K562 (cell line): Measurements from ENCODE around the gene ZNF584. TPM values are rescaled to one million over a fixed set of nuclear protein-coding genes. Genes with fewer than 3 reads are reported as not detected.
A peak's percentile ranks its signal among the peaks of the same experiment; 100 is the strongest.

Source experiments
- ASH1L ChIP-seq: fragments of 450-650 bp; IDR thresholded peaks from 2 replicates; pipeline ENCODE4 v1.6.1; 2018; ENCODE audit warnings: borderline replicate concordance, mild to moderate bottlenecking, low read depth; ENCODE audit not compliant: partially characterized antibody
- CREB1 ChIP-seq, 2 experiments: sonication (generic) in 1 of 2; formaldehyde crosslinking in 1 of 2; IDR thresholded peaks; 2 replicates each; pipeline versions ENCODE4 v1.6.1 to v1.8.0; 2012 to 2022; ENCODE audit warnings: inconsistent platforms in 1 of 2, mild to moderate bottlenecking in 1 of 2, missing genetic modification reagents in 1 of 2, moderate library complexity in 1 of 2
- CREM ChIP-seq: IDR thresholded peaks from 2 replicates; pipeline ENCODE4 v1.6.1; 2014; ENCODE audit warnings: antibody characterized with exemption, low read depth
- DIDO1 ChIP-seq: fragments of 450-650 bp; IDR thresholded peaks from 2 replicates; pipeline ENCODE4 v1.6.1; 2016; ENCODE audit warnings: low read depth, missing biosample characterization, missing genetic modification characterization
- GTF2A2 ChIP-seq: IDR thresholded peaks from 2 replicates; pipeline ENCODE4 v1.6.1; 2016; ENCODE audit warnings: mild to moderate bottlenecking, missing genetic modification characterization, missing compliant biosample characterization
- ILF3 ChIP-seq: fragments of 450-650 bp; IDR thresholded peaks from 2 replicates; pipeline ENCODE4 v1.6.1; 2018; ENCODE audit warnings: antibody characterized with exemption, mild to moderate bottlenecking, moderate library complexity, borderline replicate concordance
- KAT8 ChIP-seq: fragments of 450-650 bp; IDR thresholded peaks from 2 replicates; pipeline ENCODE4 v1.6.1; 2016; ENCODE audit warnings: low read depth, mild to moderate bottlenecking
- NCOA6 ChIP-seq: fragments of 450-650 bp; IDR thresholded peaks from 2 replicates; pipeline ENCODE4 v1.6.1; 2017; ENCODE audit warnings: mild to moderate bottlenecking
- THRAP3 ChIP-seq: fragments of 450-650 bp; IDR thresholded peaks from 2 replicates; pipeline ENCODE4 v1.6.1; 2016; ENCODE audit warnings: mild to moderate bottlenecking, inconsistent platforms, borderline replicate concordance
- ZNF583 ChIP-seq: fragments of 250-450 bp; sonication (Bioruptor Pico); IDR thresholded peaks from 2 replicates; pipeline ENCODE4 v1.4.0; 2020
- polyA plus RNA-seq, 8 experiments: library from polyadenylated mRNA; depleted of rRNA in 4 of 8; stranded (reverse) in 5 of 8; unstranded in 3 of 8; fragments of >200 nt; fragmentation: Nextera tagmentation in 2 of 8; fragmentation: Illumina TruSeq in 1 of 8; extraction: Ambion mirVana in 2 of 8; extraction: Trizol in 1 of 8; gene quantifications; 2 replicates each; pipeline versions ENCODE4 v1.2.1 to v1.2.3, GENCODE V29; 2011 to 2014; ENCODE audit warnings: inconsistent platforms in 1 of 8, missing spikeins in 1 of 8
- total RNA-seq, 7 experiments: library from RNA; depleted of rRNA in 6 of 7; stranded (reverse); fragments of >200 nt in 6 of 7; fragmentation: Illumina TruSeq in 2 of 7; extraction: Trizol in 2 of 7; gene quantifications; 2 replicates each; pipeline versions ENCODE4 v1.2.1 to v1.2.3, GENCODE V29; 2011 to 2021; ENCODE audit warnings: low replicate concordance in 1 of 7
- TF ChIP-seq, protein P1 (sequence below): fragments of 450-650 bp; IDR thresholded peaks from 2 replicates; pipeline ENCODE4 v1.6.1; 2018; ENCODE audit not compliant: partially characterized antibody
- TF ChIP-seq, protein P2 (sequence below): sonication (generic); formaldehyde crosslinking; IDR thresholded peaks from 2 replicates; pipeline ENCODE4 v1.8.0; 2023; ENCODE audit warnings: mild to moderate bottlenecking, missing genetic modification reagents
- TF ChIP-seq, protein P3 (sequence below): sonication (generic); formaldehyde crosslinking; IDR thresholded peaks from 2 replicates; pipeline ENCODE4 v1.8.0; 2022; ENCODE audit warnings: mild to moderate bottlenecking, missing genetic modification reagents
- TF ChIP-seq, protein P4 (sequence below): sonication (generic); formaldehyde crosslinking; IDR thresholded peaks from 2 replicates; pipeline ENCODE4 v1.8.0; 2022; ENCODE audit warnings: mild to moderate bottlenecking, low read depth, missing genetic modification reagents

Gene ZNF584
- total and polyA plus RNA-seq, 9 of the 15 experiments (the other 6 are each of a cell fraction or from before 2014, with no cell fraction given), result 5.8 to 43.4 (median 24.6) TPM

DNA sequence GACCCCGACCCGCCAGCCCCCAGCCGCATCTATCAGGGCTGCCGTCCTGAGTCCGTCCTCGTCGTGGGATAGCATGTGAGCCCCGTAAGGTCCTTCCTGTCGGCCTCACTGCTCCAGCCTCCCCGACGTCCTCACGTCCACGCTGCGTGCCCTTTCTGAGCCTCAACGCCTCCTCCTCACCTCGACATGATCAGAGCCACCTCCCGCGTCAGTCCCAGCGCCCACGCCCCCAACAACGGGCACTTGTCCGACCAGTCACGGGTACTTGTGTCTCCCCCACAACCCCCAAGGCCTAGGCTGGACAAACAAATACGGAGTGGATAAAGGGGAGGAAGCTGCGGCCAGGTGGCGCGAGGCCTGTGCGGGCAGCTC lies 46.6 kb upstream of the ZNF584 start (continued):
- TF ChIP-seq, protein P1, sequence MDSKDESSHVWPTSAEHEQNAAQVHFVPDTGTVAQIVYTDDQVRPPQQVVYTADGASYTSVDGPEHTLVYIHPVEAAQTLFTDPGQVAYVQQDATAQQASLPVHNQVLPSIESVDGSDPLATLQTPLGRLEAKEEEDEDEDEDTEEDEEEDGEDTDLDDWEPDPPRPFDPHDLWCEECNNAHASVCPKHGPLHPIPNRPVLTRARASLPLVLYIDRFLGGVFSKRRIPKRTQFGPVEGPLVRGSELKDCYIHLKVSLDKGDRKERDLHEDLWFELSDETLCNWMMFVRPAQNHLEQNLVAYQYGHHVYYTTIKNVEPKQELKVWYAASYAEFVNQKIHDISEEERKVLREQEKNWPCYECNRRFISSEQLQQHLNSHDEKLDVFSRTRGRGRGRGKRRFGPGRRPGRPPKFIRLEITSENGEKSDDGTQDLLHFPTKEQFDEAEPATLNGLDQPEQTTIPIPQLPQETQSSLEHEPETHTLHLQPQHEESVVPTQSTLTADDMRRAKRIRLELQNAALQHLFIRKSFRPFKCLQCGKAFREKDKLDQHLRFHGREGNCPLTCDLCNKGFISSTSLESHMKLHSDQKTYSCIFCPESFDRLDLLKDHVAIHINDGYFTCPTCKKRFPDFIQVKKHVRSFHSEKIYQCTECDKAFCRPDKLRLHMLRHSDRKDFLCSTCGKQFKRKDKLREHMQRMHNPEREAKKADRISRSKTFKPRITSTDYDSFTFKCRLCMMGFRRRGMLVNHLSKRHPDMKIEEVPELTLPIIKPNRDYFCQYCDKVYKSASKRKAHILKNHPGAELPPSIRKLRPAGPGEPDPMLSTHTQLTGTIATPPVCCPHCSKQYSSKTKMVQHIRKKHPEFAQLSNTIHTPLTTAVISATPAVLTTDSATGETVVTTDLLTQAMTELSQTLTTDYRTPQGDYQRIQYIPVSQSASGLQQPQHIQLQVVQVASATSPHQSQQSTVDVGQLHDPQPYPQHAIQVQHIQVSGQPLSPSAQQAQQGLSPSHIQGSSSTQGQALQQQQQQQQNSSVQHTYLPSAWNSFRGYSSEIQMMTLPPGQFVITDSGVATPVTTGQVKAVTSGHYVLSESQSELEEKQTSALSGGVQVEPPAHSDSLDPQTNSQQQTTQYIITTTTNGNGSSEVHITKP, result no peak
- TF ChIP-seq DIDO1 (no peak), ILF3 (no peak), ZNF583 (CRISPR knock-in tag) (no peak), KAT8 (no peak), CREM (peak; percentile 60), THRAP3 (peak; percentile 63; the same call in 1 of the 2 replicates), GTF2A2 (tag) (peak; percentile 59), ASH1L (no peak), NCOA6 (peak; percentile 96), CREB1 (IDR thresholded peaks at IDR 0.05) (no peak), CREB1 (CRISPR knock-in tag; IDR thresholded peaks at IDR 0.05) (peak; percentile 20; the same call in 1 of the 2 replicates)
- TF ChIP-seq, protein P2, sequence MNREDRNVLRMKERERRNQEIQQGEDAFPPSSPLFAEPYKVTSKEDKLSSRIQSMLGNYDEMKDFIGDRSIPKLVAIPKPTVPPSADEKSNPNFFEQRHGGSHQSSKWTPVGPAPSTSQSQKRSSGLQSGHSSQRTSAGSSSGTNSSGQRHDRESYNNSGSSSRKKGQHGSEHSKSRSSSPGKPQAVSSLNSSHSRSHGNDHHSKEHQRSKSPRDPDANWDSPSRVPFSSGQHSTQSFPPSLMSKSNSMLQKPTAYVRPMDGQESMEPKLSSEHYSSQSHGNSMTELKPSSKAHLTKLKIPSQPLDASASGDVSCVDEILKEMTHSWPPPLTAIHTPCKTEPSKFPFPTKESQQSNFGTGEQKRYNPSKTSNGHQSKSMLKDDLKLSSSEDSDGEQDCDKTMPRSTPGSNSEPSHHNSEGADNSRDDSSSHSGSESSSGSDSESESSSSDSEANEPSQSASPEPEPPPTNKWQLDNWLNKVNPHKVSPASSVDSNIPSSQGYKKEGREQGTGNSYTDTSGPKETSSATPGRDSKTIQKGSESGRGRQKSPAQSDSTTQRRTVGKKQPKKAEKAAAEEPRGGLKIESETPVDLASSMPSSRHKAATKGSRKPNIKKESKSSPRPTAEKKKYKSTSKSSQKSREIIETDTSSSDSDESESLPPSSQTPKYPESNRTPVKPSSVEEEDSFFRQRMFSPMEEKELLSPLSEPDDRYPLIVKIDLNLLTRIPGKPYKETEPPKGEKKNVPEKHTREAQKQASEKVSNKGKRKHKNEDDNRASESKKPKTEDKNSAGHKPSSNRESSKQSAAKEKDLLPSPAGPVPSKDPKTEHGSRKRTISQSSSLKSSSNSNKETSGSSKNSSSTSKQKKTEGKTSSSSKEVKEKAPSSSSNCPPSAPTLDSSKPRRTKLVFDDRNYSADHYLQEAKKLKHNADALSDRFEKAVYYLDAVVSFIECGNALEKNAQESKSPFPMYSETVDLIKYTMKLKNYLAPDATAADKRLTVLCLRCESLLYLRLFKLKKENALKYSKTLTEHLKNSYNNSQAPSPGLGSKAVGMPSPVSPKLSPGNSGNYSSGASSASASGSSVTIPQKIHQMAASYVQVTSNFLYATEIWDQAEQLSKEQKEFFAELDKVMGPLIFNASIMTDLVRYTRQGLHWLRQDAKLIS, result peak; percentile 92; the same call in 1 of the 2 replicates
- TF ChIP-seq, protein P3, sequence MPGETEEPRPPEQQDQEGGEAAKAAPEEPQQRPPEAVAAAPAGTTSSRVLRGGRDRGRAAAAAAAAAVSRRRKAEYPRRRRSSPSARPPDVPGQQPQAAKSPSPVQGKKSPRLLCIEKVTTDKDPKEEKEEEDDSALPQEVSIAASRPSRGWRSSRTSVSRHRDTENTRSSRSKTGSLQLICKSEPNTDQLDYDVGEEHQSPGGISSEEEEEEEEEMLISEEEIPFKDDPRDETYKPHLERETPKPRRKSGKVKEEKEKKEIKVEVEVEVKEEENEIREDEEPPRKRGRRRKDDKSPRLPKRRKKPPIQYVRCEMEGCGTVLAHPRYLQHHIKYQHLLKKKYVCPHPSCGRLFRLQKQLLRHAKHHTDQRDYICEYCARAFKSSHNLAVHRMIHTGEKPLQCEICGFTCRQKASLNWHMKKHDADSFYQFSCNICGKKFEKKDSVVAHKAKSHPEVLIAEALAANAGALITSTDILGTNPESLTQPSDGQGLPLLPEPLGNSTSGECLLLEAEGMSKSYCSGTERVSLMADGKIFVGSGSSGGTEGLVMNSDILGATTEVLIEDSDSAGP (CRISPR knock-in tag), result 0 out of 2 replicates have a peak, but pooled peaks have one; percentile 50
- TF ChIP-seq, protein P4, sequence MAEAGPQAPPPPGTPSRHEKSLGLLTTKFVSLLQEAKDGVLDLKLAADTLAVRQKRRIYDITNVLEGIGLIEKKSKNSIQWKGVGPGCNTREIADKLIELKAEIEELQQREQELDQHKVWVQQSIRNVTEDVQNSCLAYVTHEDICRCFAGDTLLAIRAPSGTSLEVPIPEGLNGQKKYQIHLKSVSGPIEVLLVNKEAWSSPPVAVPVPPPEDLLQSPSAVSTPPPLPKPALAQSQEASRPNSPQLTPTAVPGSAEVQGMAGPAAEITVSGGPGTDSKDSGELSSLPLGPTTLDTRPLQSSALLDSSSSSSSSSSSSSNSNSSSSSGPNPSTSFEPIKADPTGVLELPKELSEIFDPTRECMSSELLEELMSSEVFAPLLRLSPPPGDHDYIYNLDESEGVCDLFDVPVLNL, result peak; percentile 72
